Measurements from ENCODE around the gene GPR32. TPM values are rescaled to one million over a fixed set of nuclear protein-coding genes. Genes with fewer than 3 reads are reported as not detected.

The GPR32 gene
- total and polyA plus RNA-seq, 2 of the 8 experiments (the other 6 are each of a cell fraction or from before 2014, with no cell fraction given), result not detected

- TF ChIP-seq MAFK (IDR thresholded peaks at IDR 0.05; ENCODE audit: low read depth, low read length) (no peak), CTBP2 (IDR thresholded peaks at IDR 0.05; ENCODE audit: borderline replicate concordance, insufficient read depth, insufficient read length, low read length) (no peak), YY1 (IDR thresholded peaks at IDR 0.05; ENCODE audit: low read depth, low read length) (no peak), CBX5 (IDR thresholded peaks at IDR 0.05; ENCODE audit: low read depth, low read length) (no peak), POLR2A (IDR thresholded peaks at IDR 0.05; ENCODE audit: control extremely low read depth in 1 of 2, low read depth in 2 of 2, low read length in 2 of 2) (no peak), RFX5 (IDR thresholded peaks at IDR 0.05; ENCODE audit: borderline replicate concordance, low read depth, low read length) (no peak), CHD2 (IDR thresholded peaks at IDR 0.05; ENCODE audit: low read length) (no peak), ATF2 (IDR thresholded peaks at IDR 0.05; ENCODE audit: low read length) (no peak), BRCA1 (IDR thresholded peaks at IDR 0.05; ENCODE audit: low read depth, low read length) (no peak)
- TF ChIP-seq, protein P1, sequence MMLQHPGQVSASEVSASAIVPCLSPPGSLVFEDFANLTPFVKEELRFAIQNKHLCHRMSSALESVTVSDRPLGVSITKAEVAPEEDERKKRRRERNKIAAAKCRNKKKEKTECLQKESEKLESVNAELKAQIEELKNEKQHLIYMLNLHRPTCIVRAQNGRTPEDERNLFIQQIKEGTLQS (IDR thresholded peaks at IDR 0.05; ENCODE audit: insufficient read depth, low read depth, low read length), result no peak
- H2BK12ac ChIP-seq (ENCODE audit: low read depth, low read length), result no peak overlapping the region
Measured at GRCh38 chr19:50808856-50809255, 38.6 kb downstream of the GPR32 start.

More at GRCh38 chr19:50808856-50809255, 38.6 kb downstream of the GPR32 start:
- peaks cover 0 to 4% (median 3%) of the 10 kb centered on the region in 4 experiments; a peak in 3 of 7 replicates for H3K27me3 ChIP-seq (replicated peaks in 1 of 4; ENCODE audit: control insufficient read depth in 3 of 4, extremely low read depth in 1 of 4, insufficient read depth in 3 of 4, low read length in 3 of 4)
- H3K14ac ChIP-seq (ENCODE audit: insufficient read length), result no peak overlapping the region
- H3K79me1 ChIP-seq (ENCODE audit: low read depth, low read length), result no peaks in the 10 kb centered on the region; the same call in 1 of the 2 replicates
- DNase-seq (ENCODE audit: low read depth in 1 of 2, low spot score in 2 of 2) (no peak), FAIRE-seq (no peak)
- H3K4me3 ChIP-seq (ENCODE audit: extremely low read depth in 1 of 4, insufficient read depth in 2 of 4, low read depth in 3 of 4, low read length in 4 of 4), result no peak overlapping the region
- no peak overlapping the region for H2BK120ac ChIP-seq (replicated peaks; ENCODE audit: low read depth, low read length)
- peaks cover 20% of the 10 kb centered on the region; the same call in 1 of the 2 replicates for H3K23me2 ChIP-seq (ENCODE audit: low read depth, low read length)
- H3K4ac ChIP-seq (replicated peaks; ENCODE audit: insufficient read length, low read depth, low read length), result no peak overlapping the region
- H2AK5ac ChIP-seq (ENCODE audit: low read depth, low read length), result no peak overlapping the region
- H4K91ac ChIP-seq (replicated peaks; ENCODE audit: insufficient read length, low read length), result no peak overlapping the region
- H4K20me1 ChIP-seq (replicated peaks in 1 of 2; ENCODE audit: control insufficient read depth in 1 of 2, insufficient read depth in 2 of 2, low read length in 2 of 2), result peaks cover 0 to under 1% of the 10 kb centered on the region in 2 experiments
- no peak overlapping the region for H3K23ac ChIP-seq (ENCODE audit: insufficient read length)
- H3K9ac ChIP-seq (replicated peaks in 1 of 4; ENCODE audit: extremely low read depth in 1 of 4, low read depth in 3 of 4, low read length in 3 of 4), result no peak overlapping the region
- H4K5ac ChIP-seq (ENCODE audit: insufficient read length, low read depth, low read length), result no peak overlapping the region
- no peak overlapping the region for H2BK5ac ChIP-seq (ENCODE audit: low read depth, low read length)
- H3K18ac ChIP-seq (ENCODE audit: extremely low read depth, low read length), result no peak overlapping the region
- no peak overlapping the region for H3K27ac ChIP-seq (ENCODE audit: low read depth, low read length)
- WGBS, 2 experiments (ENCODE audit: extremely low coverage in 1 of 2, insufficient coverage in 1 of 2, insufficient read length in 1 of 2, insufficient replicate concordance in 2 of 2, low coverage in 1 of 2, low lambda C conversion rate in 2 of 2, missing lambda C conversion rate in 1 of 2), result 75% methylated on average over 1 of the region's 1 CpG; no CpG with 5 or more reads in 1 of the 2 experiments
- no peak overlapping the region for H2BK20ac ChIP-seq (ENCODE audit: low read length)
- ChIA-PET CTCF (ENCODE audit: partially characterized antibody) (no interaction called here), POLR2A (ENCODE audit: partially characterized antibody) (interaction anchor here (0.9 to 3.0 kb wide), 2 partner anchors 12 to 15 kb away, joined by 3 to 21 read pairs; no protein-coding TSS in a partner anchor)
- no peak overlapping the region for H4K8ac ChIP-seq (ENCODE audit: extremely low read depth, insufficient read depth, low read length)
- no peaks in the 10 kb centered on the region for H3K36me3 ChIP-seq (ENCODE audit: control insufficient read depth in 2 of 4, insufficient read depth in 4 of 4, low read length in 3 of 4)
- no peak overlapping the region for H3K4me2 ChIP-seq (ENCODE audit: insufficient read depth in 1 of 2, low read depth in 2 of 2, low read length in 2 of 2)
- no peaks in the 10 kb centered on the region for H3K9me3 ChIP-seq (ENCODE audit: insufficient read depth in 2 of 2, low read depth in 1 of 2, low read length in 1 of 2)
- H2AFZ ChIP-seq (ENCODE audit: low read length), result no peak overlapping the region
- H3K79me2 ChIP-seq (ENCODE audit: control insufficient read depth in 1 of 2, insufficient read depth in 2 of 2, low read length in 2 of 2), result peaks cover 5% of the 10 kb centered on the region in 2 experiments
- H3K4me1 ChIP-seq (replicated peaks in 1 of 4; ENCODE audit: control insufficient read depth in 3 of 4, insufficient read depth in 4 of 4, low read length in 3 of 4), result no peaks in the 10 kb centered on the region
- H2BK15ac ChIP-seq (ENCODE audit: low read length), result no peak overlapping the region
- no peak overlapping the region for H3K56ac ChIP-seq (replicated peaks; ENCODE audit: insufficient read length, low read depth, low read length)
